GM19452 (cell line): ENCODE measurements around the gene PDE11A.
"Not testable (repeated sequence)": the region's sequence is repeated elsewhere in the genome, so short reads cannot be mapped to it uniquely, and the experiment has no call there.

Experiments used
- ATAC-seq: cut with Tn5 transposase; IDR thresholded peaks from one replicate; pipeline ENCODE4 v1.9.1; 2021; ENCODE audit not compliant: unreplicated experiment

The PDE11A gene

DNA sequence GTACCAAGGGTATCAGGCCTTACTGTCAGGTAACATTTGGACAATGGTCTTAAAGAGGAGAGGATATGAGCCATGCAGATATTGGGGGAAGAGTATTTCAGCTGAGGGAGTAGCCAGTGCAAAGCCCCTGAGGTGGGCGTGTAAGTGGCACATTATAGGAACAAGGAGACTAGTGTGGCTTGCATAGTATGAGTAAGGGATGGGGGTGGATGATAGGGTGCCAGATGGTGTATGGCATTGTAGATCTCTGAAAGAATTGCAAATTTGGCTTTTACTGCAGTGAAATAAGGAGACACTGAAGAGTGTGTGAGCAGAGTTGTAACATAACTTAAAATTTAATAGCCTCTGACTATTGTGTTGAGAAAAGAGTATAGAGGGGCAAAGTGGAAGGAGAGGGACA, 244.0 kb downstream of the PDE11A start:
- no peak for ATAC-seq

DNA sequence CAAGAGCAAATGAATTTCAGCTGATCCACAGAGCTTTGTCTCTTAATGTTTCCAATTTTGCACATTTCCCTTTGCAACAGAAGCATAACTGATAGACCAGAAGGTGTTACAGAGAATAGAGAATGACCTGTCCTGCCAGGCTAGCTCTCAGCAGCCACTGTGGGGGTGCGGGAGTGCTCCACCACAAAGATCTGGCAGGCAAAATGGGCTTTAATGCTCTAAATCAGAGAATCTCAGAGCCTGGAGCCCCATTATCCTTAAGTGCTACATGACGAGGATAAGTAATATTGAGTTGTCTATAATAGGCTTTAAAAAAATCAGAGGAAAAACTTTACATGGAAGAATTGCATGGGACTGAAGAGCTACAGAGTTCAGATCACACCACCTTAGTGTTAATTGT, 245.7 kb downstream of the PDE11A start:
- no peak for ATAC-seq

DNA sequence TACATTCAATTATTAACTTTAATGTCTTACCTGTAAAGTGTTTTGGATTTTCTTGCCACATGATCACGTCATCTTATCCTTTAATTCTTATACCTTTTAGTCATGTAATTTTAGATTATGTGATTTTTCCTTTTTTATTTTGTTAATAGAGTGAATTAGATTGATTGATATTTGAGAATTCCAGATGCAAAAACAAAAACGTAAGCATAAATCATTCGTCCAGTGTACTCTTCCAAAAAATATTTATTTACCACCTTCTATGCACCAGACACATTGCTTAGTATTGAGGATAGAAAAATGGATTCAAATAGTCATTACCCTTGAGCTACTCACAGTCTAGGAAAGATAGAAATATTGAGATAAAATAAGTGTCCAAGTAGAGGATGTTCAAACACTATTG, 249.6 kb downstream of the PDE11A start:
- ATAC-seq, result no peak

DNA sequence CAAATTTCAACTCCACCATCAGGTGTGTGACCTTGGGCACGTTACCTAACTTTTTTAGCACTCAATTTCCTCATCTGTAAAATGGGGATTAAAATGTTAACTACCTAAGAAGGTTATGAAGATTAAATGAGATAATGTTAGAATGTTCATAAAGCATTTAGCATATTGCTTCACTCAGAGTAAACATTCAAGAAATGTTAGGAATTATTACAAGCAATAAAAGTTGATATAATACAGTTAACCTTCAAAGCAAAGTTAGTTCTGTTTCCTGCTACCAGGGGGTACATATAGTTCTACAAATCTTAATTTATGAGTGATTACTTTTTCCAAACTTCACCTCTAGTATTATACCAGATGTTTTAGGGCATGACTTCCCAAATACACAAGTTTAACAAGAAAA, 254.2 kb downstream of the PDE11A start:
- no peak for ATAC-seq

DNA sequence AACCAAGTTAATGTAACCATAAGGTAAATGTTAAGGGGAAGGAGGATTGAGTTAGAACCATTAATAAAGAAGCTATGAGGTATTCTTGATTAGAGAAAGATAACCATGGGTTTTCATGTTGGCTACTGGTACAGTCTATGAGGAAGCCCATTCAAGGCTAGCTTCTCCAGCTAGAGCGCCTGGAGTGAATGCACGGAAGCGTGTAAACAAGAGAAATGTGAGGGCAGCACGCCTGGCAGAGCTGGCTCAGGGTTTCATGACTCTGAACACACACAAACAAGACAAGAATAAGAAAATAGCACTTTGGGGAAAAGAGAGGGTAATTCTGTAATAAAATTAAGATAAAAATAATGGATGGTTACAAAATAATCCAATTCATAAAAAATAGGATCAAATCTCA, 255.3 kb downstream of the PDE11A start:
- no peak for ATAC-seq

DNA sequence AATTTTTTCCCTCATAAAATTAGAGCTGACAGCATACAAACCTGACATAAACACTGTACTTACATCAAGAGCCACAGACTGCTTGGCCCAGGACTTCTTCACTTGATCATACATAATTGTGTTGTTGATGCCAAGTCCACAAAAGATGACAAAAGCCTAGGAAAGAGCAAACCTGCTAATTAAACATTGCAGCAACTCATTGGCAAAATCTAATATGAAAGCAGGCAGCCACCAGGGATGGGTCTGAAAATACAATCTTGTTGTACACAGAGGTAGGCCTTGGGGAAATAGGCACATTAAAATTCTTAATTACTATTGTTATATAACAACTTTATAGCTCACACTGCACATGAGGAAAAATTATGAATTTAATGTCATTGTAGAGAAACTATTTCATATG, 255.8 kb downstream of the PDE11A start:
- no peak for ATAC-seq

DNA sequence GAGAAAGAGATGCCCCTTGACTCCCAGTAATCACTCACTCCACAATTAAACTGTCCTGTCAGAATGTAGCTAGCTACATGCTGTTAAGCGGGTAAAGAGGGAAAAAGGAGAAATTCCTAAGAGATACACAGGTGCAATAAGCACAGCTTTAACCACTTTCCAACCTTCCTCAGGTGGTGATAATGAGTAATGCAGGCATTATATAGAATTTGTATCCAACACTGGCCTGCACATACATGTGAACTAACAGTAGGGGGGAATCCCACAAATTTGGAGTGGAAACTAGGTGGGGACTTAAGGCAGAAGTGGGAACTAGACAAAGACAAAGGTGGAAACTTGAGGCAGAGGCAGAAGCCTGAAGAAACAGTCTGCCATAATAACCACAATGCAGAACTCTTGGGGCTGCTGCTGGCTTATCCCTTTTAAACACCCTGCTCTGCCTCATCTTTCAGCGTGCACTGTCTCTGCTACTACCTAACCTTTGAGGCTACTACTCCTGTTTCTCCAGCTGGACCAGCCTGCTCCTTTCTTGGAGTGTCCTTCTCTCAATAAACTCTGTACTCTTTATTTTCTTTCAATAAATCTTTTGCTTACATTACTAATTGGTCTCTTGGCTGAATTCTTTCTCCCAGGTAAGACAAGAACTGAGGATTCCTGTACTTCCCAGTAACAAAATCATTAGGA, 259.7 kb downstream of the PDE11A start:
- no peak for ATAC-seq

DNA sequence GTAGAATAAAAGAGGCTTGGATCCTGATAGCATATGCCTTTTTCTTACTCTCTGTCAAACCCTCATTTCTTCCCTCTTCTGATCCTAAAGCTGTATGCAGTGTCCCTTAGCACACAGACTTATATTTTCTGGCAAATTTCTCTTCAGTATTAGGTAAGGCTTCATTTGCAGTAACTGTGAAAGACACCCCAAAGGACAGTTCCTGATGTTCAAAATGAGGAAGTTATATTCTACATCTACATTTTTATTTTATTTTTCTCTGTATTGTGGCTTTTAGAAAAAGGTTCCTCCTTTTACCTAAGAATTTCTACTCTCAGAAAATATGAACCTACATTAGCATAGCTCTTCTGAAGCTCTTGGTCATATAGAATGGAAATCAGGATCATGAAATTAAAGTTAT, 261.7 kb downstream of the PDE11A start:
- ATAC-seq, result no peak

DNA sequence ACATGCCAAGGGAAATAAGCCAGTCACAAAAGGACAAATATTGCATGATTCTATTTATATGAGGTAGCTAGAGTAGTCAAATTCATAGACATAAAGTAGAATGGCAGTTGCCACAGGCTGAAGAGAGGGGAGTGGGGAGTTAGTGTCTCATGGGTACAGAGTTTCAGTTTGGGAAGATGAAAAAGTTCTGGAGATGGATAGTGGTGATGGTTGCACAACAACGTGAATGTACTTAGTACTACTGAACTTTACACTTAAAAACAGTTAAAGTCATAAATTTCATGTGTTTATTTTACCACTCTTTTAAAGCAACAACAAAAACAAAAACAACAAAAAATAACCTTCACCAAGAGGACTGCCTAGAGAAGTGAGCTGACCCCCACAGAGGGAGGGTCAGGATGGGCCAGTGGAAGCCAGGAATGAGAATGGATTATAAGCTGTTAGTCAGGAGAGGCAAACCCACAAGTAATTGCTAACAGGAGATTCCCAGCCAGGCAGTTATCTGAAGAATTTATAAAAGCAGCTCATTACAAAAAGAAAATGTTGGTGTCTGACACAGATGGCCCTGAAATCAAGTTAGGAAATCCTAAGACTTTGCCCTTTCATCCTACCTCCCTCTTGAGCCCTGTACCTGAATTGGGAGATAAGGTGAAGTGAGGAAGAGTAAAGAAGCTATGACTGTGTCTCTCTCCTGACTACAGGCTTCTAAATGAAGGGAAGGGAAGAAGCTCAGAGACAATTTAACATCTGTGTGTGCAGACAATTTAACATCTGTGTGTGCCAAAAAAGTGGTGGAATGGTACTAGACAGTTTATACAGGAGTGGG, 263.4 kb downstream of the PDE11A start:
- no peak for ATAC-seq

DNA sequence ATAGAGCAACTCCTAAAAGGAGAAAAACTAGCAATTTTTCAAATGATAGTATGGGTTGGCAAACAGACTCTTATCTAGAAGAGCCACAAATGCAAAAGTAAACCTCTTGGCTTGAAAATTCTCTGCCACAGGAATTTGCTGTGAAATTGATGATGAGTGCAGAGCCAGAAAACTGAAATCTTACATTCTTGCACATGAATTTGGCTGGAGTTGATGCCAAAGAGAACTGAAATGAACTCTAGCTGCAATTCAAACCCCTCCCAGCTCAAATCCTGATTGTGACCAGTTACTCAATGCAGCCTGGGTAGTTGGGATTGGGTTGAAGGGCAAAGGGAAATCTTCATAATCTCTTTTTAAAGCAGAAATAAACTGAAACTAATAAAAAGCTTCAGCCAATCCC, 266.6 kb downstream of the PDE11A start:
- ATAC-seq, result no peak

DNA sequence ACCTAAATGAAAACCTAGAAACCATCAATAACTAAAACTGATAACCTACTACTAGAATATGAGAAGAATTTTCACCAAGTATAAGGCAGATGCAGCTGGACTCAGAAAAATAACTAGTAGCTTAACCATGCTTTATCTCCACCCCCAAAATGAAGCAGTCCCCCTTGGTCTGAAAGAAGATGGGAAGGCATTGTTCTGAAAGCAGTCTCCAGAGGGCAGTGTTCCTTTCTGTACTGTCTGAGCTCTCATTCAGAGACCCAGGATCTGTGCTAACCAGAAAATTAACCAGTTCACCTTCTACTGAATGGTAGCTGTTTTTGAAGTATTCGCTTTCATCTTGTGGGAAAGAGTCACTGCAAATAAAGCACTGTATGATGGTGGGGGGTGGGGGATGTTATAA, 273.0 kb downstream of the PDE11A start:
- no peak for ATAC-seq

DNA sequence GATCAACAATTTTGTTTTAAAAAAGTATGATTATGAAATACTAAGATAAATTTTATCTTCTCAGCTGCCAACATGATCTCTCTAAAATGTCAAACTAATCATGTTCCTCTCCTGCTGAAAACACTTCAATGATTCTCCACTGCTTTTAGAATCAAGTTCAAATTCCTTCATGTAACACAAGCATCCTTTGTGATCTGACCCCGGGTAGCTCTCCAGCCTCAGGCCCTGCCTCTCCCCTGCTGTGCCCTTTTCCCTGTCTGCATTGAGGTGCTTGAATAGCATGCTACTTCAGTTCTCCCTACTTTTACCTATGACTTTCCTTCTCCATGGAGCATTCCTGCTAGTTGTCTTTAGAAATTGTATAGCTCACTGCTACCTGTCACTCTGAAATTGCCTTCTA, 274.8 kb downstream of the PDE11A start:
- ATAC-seq, result no peak

DNA sequence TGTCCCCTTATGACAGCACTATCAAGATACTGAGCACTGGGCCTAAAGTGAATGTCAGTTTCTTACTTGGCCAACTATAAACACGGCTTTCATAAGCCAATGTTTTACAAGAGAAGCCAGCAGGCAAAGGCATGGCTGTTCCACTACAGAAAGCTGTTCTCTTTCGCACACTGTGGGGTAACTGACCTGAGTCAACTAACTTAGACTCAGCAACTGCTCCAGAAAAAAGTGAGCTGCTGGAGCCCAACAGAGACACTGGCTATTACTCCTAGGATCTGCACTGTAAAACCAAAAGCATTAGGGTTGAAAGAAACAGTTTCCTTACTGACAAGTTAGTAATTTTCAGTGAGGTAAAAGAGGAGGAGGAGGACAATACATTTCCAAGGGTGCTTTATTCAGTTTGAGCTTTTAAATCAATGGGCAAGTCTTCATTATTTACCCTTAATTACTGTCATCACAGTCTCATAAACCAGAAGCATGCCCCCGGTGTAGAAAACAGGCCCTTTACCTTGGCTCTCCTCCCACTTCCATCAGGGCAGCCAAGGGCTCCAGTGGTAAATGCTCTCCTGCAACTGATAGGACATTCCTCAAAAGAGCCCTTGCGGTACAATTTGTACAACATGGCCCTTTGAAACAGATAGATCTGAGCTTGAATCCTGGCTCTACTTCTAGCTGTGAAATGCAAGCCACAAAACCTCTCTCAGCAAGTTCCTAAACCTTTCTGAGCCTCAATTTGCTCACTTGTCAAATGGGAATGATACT, 275.7 kb downstream of the PDE11A start:
- no peak for ATAC-seq

DNA sequence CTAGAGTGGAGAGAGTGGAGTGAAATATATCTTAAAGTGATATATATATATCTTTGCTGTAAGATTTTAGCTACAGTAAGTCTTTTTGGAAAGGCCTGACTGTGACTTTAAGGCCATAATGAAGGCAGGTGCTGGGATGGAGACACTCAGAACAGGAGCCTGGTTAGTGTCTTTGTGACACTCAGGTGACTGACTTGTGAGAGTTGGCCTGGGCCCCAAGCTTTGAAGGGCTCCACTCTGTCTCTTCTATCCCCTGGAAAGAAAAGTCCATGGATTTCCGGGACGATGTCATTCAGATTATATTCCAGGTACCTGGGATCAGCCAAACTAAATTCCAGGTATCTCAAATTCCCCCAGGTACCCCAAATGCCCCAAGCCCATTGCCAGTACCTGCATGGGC, 276.6 kb downstream of the PDE11A start:
- ATAC-seq, result no peak

DNA sequence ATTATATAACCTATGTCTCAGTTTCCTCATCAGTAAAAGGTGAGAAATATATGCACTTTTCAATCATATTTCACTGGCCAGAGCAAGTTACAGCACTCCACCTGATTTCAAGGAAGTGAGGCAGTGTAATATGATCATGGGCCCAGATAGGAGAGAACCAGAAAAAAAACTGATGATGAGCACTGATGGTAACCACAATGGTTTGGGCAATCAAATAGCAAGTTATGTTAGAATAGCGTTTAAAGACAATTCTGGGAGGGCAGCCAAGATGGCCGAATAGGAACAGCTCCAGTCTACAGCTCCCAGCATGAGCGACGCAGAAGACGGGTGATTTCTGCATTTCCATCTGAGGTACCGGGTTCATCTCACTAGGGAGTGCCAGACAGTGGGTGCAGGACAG, 287.4 kb downstream of the PDE11A start:
- not testable (repeated sequence) for ATAC-seq

DNA sequence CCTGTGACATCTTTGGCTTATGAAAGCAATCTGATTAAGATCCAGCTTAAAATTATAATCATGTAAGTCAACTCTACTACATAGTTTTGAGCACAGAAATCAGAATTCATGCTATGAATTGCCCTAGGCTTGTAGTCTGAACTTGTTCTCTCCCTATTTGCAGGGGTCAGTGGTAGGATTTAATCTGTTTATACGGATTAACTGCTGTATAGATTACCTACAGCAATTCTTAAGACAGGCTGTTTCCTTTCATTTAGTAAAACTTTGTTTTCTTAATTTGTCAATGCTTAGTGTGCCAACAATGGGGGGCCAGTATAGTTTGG, 287.9 kb downstream of the PDE11A start:
- no peak for ATAC-seq

DNA sequence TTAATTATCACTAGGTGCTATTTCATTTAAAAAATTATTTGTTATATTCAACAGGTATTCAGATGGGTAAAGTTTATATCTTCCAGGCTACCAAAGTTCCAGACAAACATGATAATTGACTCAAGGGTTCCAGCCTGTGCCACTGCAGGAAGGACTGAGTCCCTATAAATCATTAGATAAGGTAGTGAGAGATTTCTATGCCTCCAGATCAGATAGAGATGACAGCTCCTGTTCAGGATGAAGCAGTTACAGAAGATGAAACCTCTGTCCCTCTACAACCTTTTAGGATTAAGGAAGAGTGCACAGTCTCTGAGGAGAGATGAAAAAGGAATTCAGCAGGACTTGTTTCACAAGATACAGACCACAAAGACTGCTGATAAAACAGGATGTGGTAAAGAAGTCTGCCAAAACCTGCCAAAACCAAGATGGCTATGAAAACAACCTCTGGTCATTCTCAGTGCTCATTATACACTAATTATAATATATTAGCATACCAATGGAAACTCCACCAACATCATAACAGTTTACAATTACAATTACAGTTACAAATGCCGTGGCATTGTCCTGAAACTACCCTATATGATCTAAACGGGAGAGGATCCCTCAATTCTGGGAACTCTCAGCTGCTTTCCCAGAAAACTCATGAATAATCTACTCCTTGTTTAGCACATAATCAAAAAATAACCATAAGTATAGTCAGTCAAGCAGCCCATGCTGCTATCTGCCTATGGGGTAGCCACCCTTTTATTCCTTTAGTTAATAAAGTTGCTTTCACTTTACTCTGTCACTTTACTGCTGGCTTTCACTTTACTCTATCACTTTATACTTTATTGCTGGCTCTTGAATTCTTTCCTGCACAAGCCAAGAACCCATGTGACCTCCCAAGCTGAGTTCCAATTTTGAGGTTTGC, 288.5 kb downstream of the PDE11A start:
- ATAC-seq, result peak; percentile 91

DNA sequence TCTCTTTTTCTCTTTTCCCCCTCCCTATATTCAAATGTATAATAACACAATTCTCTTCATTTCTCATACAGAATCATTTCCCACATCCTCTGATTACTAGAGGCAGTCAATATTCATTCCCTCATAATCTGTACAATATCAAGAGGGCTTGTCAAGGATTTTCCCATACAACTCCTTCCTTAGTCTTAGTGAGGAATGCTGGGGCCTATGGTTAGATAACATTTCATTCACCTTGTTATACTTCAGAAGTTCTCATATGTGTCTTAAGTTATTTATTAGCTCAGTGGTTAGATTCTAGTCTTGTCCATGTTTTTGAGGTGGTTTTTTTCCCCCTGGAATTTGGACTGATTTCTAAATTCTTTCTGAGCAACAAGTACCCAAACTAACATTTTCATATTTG, 289.5 kb downstream of the PDE11A start:
- no peak for ATAC-seq

DNA sequence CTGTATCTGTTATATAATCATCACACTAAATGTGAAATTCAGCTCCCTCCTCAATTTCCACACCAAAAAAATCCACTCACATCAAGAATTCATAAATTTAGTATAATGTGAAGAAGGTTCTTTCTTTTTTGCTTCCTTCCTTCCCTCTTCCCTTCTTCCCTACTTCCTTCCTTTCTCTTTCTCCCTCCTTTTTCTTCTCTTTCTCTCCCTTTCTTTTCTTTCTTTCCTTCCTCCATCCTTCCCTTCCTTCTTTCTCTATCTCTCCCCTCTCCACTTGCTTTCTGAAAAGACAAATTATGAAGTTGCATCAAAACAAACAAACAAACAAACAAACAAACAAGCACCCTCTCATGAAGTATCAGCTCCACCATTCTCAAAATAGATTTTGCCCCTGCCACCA, 290.0 kb downstream of the PDE11A start:
- no peak for ATAC-seq

DNA sequence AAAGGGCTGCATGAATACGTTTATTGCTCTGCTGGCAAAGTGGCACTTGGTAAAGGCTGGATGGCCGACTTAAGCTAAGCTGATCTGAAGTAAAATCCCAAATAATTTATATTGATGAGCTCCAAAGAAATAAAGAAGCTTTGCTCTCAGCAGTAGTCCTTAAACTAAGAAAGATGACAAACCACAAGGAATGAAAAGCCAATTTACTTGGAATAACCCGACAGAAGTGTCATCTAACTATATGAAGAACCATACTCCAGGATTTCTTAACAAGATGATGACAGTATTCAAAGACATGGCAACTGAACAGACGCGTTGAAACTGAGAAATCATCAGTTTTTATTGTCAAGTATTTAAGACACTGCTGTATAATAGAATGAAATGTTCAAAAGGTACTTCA, 294.1 kb downstream of the PDE11A start:
- ATAC-seq, result no peak

DNA sequence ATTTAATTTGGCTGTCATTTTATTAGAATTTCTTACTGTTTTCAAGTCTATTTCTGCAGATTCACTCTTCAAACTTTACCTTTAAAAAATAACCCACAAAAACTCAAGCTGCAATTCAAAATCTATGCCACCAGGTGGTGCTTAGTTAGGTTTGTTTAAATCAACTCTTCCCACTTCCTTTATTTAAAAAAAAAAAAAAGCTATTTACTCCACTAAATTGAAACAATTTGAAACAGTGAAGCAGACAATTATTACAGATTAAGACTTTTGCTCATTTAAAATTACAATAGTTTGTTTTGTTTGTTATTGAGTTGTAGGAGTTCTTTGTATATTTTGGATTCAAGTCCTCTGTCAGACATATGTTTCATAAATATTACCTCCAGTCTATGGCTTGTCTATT, 300.0 kb downstream of the PDE11A start:
- ATAC-seq, result no peak
